NCI-H2107 treated with DMSO at 0.1 percent for 48 hours (cell line): ENCODE results near the gene COL13A1.

ENCODE experiments used
- DNase-seq: peaks from one replicate; lab custom pipeline; 2025; ENCODE audit not compliant: unreplicated experiment; lab: John Stamatoyannopoulos, UW

The COL13A1 gene

GRCh38 chr10:69865450-69865849 is 63.7 kb downstream of the COL13A1 start:
- DNase-seq = no peak

- no peak for DNase-seq
Observed at GRCh38 chr10:69866246-69866687, 64.6 kb downstream of the COL13A1 start.

- DNase-seq = peak; percentile 28
Observed at GRCh38 chr10:69866688-69867461, 65.2 kb downstream of the COL13A1 start.

GRCh38 chr10:69867699-69868558 is 66.2 kb downstream of the COL13A1 start:
- DNase-seq = no peak

GRCh38 chr10:69868821-69869220 is 67.1 kb downstream of the COL13A1 start:
- no peak for DNase-seq

- no peak for DNase-seq
Observed at GRCh38 chr10:69869291-69869961, 67.7 kb downstream of the COL13A1 start.

- no peak for DNase-seq
Observed at GRCh38 chr10:69870591-69870990, 68.9 kb downstream of the COL13A1 start.

GRCh38 chr10:69871074-69871473 is 69.4 kb downstream of the COL13A1 start:
- DNase-seq = no peak

- no peak for DNase-seq
Observed at GRCh38 chr10:69872323-69872722, 70.6 kb downstream of the COL13A1 start.

GRCh38 chr10:69873135-69873639 is 71.5 kb downstream of the COL13A1 start:
- DNase-seq = no peak

GRCh38 chr10:69874449-69874848 is 72.7 kb downstream of the COL13A1 start:
- DNase-seq = no peak

GRCh38 chr10:69875856-69876255 is 74.2 kb downstream of the COL13A1 start:
- no peak for DNase-seq

GRCh38 chr10:69876286-69876685 is 74.6 kb downstream of the COL13A1 start:
- DNase-seq = no peak

GRCh38 chr10:69876931-69877330 is 75.2 kb downstream of the COL13A1 start:
- no peak for DNase-seq

- no peak for DNase-seq
Observed at GRCh38 chr10:69878038-69878437, 76.3 kb downstream of the COL13A1 start.

GRCh38 chr10:69878951-69879350 is 77.2 kb downstream of the COL13A1 start:
- DNase-seq = no peak

- no peak for DNase-seq
Observed at GRCh38 chr10:69879634-69880257, 78.0 kb downstream of the COL13A1 start.

- DNase-seq = no peak
Observed at GRCh38 chr10:69880301-69881081, 78.8 kb downstream of the COL13A1 start.

- DNase-seq = no peak
Observed at GRCh38 chr10:69881202-69881601, 79.5 kb downstream of the COL13A1 start.
